Activated T-helper 9 cell treated with anti-CD3 and anti-CD28 coated beads, Interleukin-2, amount 50 U/mL, for 16 hours (primary cell): ENCODE measurements around the gene C2orf81.
"Not testable (repeated sequence)": the region's sequence is repeated elsewhere in the genome, so short reads cannot be mapped to it uniquely, and the experiment has no call there.

ENCODE experiments used
- DNase-seq: peaks from one replicate; pipeline ENCODE4 v3.0.0-alpha.2; 2020; ENCODE audit warnings: low read depth

Gene C2orf81

GRCh38 chr2:74423231-74424095 is 2.0 kb upstream of the C2orf81 start:
- DNase-seq: no peak

DNA sequence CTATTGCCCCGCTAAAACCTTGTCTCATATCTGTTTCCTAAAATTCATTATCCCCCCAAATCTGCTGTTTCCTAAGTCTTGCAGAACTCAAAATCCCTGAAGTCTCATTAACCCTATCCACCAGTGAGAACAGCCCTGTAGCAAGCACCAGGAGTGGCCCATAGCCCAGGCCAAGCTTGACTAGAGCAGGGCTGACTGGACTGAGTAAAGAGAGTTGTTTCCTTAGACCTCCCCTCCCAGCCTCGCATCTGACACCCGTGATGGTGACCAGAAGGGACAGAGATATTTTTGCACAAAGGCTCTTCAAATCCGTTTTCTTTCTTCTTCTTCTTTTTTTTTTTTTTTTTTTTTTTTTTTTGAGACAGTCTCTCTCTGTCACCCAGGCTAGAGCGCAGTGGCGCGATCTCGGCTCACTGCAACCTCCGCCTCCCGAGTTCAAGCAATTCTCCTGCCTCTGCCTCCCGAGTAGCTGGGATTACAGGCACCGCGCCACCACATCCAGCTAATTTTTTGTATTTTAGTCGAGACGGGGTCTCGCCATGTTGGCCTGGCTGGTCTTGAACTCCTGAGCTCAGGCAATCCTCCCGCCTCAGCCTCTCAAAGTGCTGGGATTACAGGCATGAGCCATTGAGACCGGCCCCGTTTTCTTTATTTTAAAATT is 846 bp downstream of the C2orf81 start:
- DNase-seq: not testable (repeated sequence)

GRCh38 chr2:74420006-74420405 is 1.4 kb downstream of the C2orf81 start:
- DNase-seq: no peak

GRCh38 chr2:74419345-74419744 is 2.1 kb downstream of the C2orf81 start:
- no peak for DNase-seq

DNA sequence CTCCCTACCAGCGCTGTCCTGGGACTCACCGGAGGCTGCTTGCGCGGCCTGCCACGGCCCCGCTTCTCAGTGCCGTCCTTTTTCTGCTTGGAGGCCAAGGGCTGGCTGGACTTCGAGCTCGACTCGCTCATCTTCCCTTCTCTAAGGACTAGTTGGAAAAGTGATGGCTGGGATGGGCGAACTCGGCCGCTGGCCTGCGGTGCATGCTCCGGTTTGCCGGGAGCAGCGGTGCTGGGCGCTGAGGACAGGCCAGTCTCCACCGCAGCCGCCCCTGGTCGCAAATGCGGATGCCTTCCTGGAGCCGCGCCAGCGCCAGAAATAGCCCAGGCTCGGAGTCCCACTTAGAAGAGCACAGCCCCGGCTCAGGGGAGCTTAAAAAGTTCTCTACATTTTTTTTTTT is 3.1 kb downstream of the C2orf81 start:
- DNase-seq: no peak

GRCh38 chr2:74417763-74418162 is 3.7 kb downstream of the C2orf81 start:
- no peak for DNase-seq

- no peak for DNase-seq
Observed at GRCh38 chr2:74417197-74417596, 4.2 kb downstream of the C2orf81 start.

GRCh38 chr2:74416778-74417177 is 4.6 kb downstream of the C2orf81 start:
- DNase-seq: no peak

DNA sequence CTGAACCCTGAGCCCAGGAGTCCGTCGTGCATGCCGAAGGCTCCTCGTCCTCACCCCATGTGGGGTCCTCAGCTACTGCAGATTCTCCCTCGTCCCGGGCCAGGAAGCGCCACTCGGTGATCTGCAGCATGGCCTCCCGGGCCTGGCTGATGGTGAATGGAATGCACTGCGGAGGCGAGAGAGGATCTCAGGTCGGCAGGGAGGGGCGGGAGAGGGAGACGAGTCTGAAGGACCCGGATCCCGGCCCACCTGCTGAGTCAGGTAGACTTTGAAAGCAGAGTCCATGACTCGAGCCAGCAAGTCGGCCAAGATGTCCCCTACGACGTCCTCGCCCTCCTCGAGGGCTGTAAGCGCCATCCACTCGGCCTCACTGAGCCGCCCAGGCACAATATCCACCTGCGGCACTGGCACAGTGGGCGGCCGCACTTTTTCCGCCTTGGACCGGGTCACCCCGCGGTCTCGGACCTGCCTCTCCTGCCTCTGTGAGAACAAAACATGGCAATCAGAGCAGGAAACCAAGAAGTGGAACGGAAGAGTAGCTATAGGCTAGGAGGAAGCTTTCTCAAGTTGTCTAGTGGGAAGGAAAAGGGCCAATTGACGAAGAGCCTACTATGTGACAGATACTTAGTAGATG is 5.5 kb downstream of the C2orf81 start:
- DNase-seq: no peak

GRCh38 chr2:74414881-74415761 is 6.3 kb downstream of the C2orf81 start:
- DNase-seq: peak; percentile 11

DNA sequence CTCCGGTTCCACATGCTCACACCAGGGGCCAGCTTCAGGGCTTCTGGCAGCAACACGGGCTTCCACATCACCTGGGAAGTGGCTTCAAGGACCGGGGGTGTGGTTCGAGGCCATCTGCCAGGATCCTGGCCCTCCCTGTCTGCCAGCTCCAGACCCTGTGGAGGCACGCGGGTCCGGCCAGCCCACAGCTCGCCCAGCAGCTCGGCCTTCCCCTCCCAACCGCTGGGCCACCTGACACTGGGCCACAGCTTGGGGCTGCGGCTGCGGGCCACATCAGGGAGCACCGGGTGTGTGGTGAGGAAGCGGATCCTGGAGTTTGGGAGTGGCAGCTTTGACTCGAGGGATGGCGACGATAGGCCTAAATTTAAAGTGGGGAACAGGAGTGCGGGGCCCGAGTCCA is 7.0 kb downstream of the C2orf81 start:
- DNase-seq: no peak

- no peak for DNase-seq
Observed at GRCh38 chr2:74413001-74413698, 8.3 kb downstream of the C2orf81 start.

DNA sequence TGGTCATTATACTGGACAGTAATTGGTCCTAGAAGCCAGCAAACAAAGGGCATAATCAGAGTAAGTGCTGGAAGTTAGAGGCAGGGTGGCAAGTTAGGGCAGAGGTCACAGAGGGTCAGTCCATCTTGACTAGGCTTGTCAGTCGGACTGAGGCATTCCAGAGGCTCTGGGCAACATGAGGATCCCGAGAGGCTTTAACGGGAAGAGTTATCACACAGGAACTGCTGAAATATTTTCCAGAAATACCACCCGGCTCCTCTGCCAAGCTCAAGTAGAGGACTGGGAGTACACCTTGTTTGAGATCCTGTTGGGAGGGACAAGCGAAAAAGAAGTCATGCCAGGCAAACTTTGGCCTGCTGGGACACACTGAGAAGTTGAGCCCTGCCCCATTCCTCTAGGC is 13.7 kb downstream of the C2orf81 start:
- DNase-seq: no peak

DNA sequence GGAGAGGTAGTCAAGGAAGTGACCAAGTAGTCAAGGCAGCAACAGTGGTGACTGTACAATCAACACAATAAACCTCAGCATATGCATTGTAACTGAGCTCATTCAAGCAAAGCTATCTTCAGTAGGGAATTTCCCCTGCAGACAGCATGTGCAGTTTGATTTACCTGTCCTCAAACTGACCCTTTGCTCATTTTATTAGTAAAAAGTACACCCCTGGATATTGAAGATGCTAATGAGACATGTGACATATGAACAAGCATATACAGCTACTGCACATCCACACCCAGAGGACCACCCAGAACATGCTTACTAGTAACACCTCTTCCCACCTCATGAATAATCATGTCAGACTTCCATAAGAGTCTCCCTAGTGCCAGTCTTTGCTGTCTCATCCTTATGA is 15.4 kb downstream of the C2orf81 start:
- DNase-seq: no peak

DNA sequence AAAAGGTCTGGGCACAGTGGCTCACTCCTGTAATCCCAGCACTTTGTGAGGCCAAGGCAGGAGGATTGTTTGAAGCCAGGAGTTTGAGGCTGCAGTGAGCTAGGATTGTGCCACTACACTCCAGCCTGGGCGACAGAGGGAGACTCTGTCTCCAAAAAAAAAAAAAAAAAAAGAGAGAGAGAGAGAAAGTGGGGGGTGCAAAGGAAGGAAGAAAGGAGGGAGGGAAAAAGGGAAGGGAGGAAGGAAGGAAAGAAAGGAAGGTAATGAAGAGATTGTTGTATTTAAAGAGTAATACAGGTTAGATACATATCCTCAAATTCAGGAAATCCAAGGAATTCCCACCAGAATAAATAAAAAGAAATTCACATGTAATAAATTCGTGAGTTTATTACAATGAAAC is 19.5 kb downstream of the C2orf81 start:
- no peak for DNase-seq

GRCh38 chr2:74399785-74400184 is 21.6 kb downstream of the C2orf81 start:
- no peak for DNase-seq

- DNase-seq: no peak
Observed at GRCh38 chr2:74396149-74396548, 25.3 kb downstream of the C2orf81 start.

- no peak for DNase-seq
Observed at GRCh38 chr2:74393525-74393924, 27.9 kb downstream of the C2orf81 start.

DNA sequence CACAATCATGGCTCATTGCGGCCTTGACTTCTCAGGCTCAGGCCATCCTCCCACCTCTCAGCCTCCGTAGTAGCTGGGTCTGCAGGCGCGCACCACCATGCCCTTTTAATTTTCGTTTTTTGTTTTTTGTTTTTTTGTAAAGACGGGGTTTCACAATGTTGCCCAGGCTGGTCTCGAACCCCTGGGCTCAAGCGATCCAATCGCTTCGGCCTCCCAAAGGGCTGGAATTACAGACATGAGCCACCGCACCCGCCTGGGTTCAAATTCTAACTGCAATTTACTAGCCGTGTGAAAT is 29.0 kb downstream of the C2orf81 start:
- no peak for DNase-seq

GRCh38 chr2:74391580-74392448 is 29.6 kb downstream of the C2orf81 start:
- DNase-seq: peak; percentile 90

GRCh38 chr2:74391209-74391579 is 30.2 kb downstream of the C2orf81 start:
- DNase-seq: no peak
